Prostate gland (tissue), 2 donors: ENCODE measurements around the gene HOXD9.

ENCODE experiments used
- POLR2AphosphoS5 ChIP-seq: sonication (generic); formaldehyde crosslinking; IDR thresholded peaks from one replicate; pipeline ENCODE4 v1.6.1; 2017; ENCODE audit warnings: antibody characterized with exemption
- TF ChIP-seq, protein P1 (sequence below), 4 experiments: fragments of 200-600 bp in 2 of 4; fragments of 450-650 bp in 2 of 4; sonication (generic) in 2 of 4; IDR thresholded peaks; 1 replicate in 3 of 4; 2 replicates in 1 of 4; pipeline ENCODE4 v1.5.1; 2016 to 2019; ENCODE audit warnings: antibody characterized with exemption in 4 of 4, mild to moderate bottlenecking in 2 of 4, moderate library complexity in 2 of 4

DNA sequence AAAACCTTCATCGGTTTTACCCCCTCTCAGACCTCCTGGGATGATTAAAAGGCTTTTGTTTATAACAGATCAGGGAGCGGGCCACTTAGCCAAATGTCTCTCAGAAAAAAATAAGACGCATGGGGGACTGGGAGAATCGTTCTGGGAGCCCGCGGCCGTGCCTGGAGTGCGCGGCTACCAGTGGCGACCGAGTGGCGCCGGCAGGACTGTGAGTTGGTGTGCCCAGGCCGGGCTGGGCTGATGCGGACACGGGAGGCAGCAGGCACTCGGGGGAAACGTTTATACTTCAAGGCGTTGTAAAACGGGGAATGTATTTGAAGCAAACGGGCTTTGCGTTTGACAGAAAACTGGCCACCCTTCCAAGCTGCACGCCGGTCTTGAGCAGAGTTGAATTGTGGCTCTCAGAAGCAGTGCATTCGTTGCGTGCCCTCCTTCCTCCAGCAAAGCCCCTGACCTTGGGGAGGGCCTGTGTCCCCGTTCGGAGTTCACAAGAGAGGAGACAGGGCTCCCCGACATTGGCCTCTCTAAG, 10.6 kb upstream of the HOXD9 start:
- no peak for TF ChIP-seq POLR2AphosphoS5
- TF ChIP-seq, protein P1, sequence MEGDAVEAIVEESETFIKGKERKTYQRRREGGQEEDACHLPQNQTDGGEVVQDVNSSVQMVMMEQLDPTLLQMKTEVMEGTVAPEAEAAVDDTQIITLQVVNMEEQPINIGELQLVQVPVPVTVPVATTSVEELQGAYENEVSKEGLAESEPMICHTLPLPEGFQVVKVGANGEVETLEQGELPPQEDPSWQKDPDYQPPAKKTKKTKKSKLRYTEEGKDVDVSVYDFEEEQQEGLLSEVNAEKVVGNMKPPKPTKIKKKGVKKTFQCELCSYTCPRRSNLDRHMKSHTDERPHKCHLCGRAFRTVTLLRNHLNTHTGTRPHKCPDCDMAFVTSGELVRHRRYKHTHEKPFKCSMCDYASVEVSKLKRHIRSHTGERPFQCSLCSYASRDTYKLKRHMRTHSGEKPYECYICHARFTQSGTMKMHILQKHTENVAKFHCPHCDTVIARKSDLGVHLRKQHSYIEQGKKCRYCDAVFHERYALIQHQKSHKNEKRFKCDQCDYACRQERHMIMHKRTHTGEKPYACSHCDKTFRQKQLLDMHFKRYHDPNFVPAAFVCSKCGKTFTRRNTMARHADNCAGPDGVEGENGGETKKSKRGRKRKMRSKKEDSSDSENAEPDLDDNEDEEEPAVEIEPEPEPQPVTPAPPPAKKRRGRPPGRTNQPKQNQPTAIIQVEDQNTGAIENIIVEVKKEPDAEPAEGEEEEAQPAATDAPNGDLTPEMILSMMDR (IDR thresholded peaks at IDR 0.05) = no peak
